Uterus (tissue), 2 donors: ENCODE data around the gene CTDSPL.

ENCODE experiments used
- POLR2A ChIP-seq, 2 donors: fragments of 450-650 bp; IDR thresholded peaks; one replicate each; pipeline ENCODE4 v1.6.1; 2016; ENCODE audit warnings: antibody characterized with exemption in 2 of 2, mild to moderate bottlenecking in 1 of 2, moderate library complexity in 1 of 2
- TF ChIP-seq, protein P1 (sequence below), 4 experiments: fragments of 200-600 bp in 2 of 4; fragments of 450-650 bp in 2 of 4; sonication (generic) in 2 of 4; IDR thresholded peaks; one replicate each; pipeline ENCODE4 v1.5.1; 2016 to 2019; ENCODE audit warnings: antibody characterized with exemption in 4 of 4, mild to moderate bottlenecking in 2 of 4, moderate library complexity in 1 of 4

DNA sequence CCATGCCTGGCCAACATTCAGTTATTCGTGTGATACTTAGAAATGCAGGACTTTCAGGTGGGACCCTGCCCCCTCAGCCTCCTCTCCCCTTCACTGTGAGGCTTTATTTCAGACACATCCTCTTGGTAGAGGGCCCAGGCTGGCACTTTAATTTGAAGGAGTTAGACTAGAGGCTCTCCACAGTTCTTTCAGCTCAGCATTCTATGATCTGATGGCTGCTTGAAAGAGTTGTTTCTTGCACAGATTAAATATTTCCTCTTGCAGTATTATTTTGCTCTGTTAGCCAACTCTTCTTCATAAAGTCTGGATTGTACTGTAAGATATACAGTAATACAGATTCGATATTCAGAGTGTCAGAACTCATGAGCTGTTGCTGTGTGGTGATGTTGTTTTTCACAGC lies 35.1 kb downstream of the CTDSPL start:
- TF ChIP-seq, protein P1, sequence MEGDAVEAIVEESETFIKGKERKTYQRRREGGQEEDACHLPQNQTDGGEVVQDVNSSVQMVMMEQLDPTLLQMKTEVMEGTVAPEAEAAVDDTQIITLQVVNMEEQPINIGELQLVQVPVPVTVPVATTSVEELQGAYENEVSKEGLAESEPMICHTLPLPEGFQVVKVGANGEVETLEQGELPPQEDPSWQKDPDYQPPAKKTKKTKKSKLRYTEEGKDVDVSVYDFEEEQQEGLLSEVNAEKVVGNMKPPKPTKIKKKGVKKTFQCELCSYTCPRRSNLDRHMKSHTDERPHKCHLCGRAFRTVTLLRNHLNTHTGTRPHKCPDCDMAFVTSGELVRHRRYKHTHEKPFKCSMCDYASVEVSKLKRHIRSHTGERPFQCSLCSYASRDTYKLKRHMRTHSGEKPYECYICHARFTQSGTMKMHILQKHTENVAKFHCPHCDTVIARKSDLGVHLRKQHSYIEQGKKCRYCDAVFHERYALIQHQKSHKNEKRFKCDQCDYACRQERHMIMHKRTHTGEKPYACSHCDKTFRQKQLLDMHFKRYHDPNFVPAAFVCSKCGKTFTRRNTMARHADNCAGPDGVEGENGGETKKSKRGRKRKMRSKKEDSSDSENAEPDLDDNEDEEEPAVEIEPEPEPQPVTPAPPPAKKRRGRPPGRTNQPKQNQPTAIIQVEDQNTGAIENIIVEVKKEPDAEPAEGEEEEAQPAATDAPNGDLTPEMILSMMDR (IDR thresholded peaks at IDR 0.05), result no peak
- no peak for TF ChIP-seq POLR2A (IDR thresholded peaks at IDR 0.05)
